Astrocyte (in vitro differentiated cells and primary cell): ENCODE results near the gene DYNLT2. TPM values are rescaled to one million over a fixed set of nuclear protein-coding genes. Genes with fewer than 3 reads are reported as not detected.

Experiments
- DNase-seq: peaks from one replicate; pipeline ENCODE4 v3.0.0-alpha.2; 2010; ENCODE audit warnings: low read depth
- FAIRE-seq: peaks from 2 replicates; lab custom pipeline; 2011; peaks lifted over from hg19 to GRCh38; lab: Jason Lieb, UNC
- H2AFZ ChIP-seq: 2 replicates; pipeline ENCODE4 v1.6.0; 2012; ENCODE audit warnings: low read depth, low read length, inconsistent platforms
- H3K27ac ChIP-seq: 2 replicates; pipeline ENCODE4 v1.5.1; 2011; ENCODE audit warnings: low read depth, low read length, inconsistent platforms
- H3K27me3 ChIP-seq: 2 replicates; pipeline ENCODE4 v1.6.0; 2011; ENCODE audit warnings: low read length, inconsistent platforms; ENCODE audit not compliant: insufficient read depth
- H3K36me3 ChIP-seq: 2 replicates; pipeline ENCODE4 v1.5.1; 2011; ENCODE audit warnings: low read length, inconsistent platforms; ENCODE audit not compliant: insufficient read depth
- H3K4me1 ChIP-seq: 2 replicates; pipeline ENCODE4 v1.5.1; 2011; ENCODE audit warnings: low read length, inconsistent platforms; ENCODE audit not compliant: insufficient read depth
- H3K4me2 ChIP-seq: 2 replicates; pipeline ENCODE4 v1.6.0; 2012; ENCODE audit warnings: low read length, inconsistent platforms
- H3K4me3 ChIP-seq: 2 replicates; pipeline ENCODE4 v1.5.1; 2011; ENCODE audit warnings: low read depth, mild to moderate bottlenecking, low read length, inconsistent platforms; ENCODE audit not compliant: insufficient read depth
- H3K79me2 ChIP-seq: 2 replicates; pipeline ENCODE4 v1.6.0; 2012; ENCODE audit warnings: mild to moderate bottlenecking, low read length, inconsistent platforms; ENCODE audit not compliant: insufficient read depth
- H3K9ac ChIP-seq: 2 replicates; pipeline ENCODE4 v1.6.0; 2012; ENCODE audit warnings: mild to moderate bottlenecking, low read length, inconsistent platforms
- H3K9me3 ChIP-seq: 2 replicates; pipeline ENCODE4 v1.5.1; 2012; ENCODE audit warnings: low read depth, mild to moderate bottlenecking, low read length, inconsistent platforms; ENCODE audit not compliant: insufficient read depth
- H4K20me1 ChIP-seq: 2 replicates; pipeline ENCODE4 v1.6.0; 2012; ENCODE audit warnings: low read length, inconsistent platforms; ENCODE audit not compliant: insufficient read depth
- H3K27ac Mint-ChIP-seq: one replicate; pipeline ENCODE4 v1.8.0; 2021; ENCODE audit warnings: mild to moderate bottlenecking, mixed read lengths; ENCODE audit not compliant: unreplicated experiment
- H3K27me3 Mint-ChIP-seq: one replicate; pipeline ENCODE4 v1.8.0; 2021; ENCODE audit warnings: low read depth, mixed read lengths; ENCODE audit not compliant: unreplicated experiment
- H3K36me3 Mint-ChIP-seq: one replicate; pipeline ENCODE4 v1.8.0; 2021; ENCODE audit warnings: low read depth, mixed read lengths; ENCODE audit not compliant: unreplicated experiment
- H3K4me1 Mint-ChIP-seq: one replicate; pipeline ENCODE4 v1.8.0; 2021; ENCODE audit warnings: low read depth, mixed read lengths; ENCODE audit not compliant: unreplicated experiment
- H3K4me3 Mint-ChIP-seq: one replicate; pipeline ENCODE4 v1.8.0; 2021; ENCODE audit warnings: mild to moderate bottlenecking, moderate library complexity, mixed read lengths; ENCODE audit not compliant: unreplicated experiment
- H3K9me3 Mint-ChIP-seq: one replicate; pipeline ENCODE4 v1.8.0; 2021; ENCODE audit warnings: mild to moderate bottlenecking, mixed read lengths; ENCODE audit not compliant: unreplicated experiment
- CTCF ChIP-seq: IDR thresholded peaks from 2 replicates; pipeline ENCODE4 v1.5.1; 2011; ENCODE audit warnings: low read depth, mild to moderate bottlenecking, inconsistent platforms, low read length, moderate library complexity; ENCODE audit not compliant: insufficient read depth
- EZH2 ChIP-seq: IDR thresholded peaks from 2 replicates; pipeline ENCODE4 v1.6.1; 2012; ENCODE audit warnings: mild to moderate bottlenecking, low read length, inconsistent platforms; ENCODE audit not compliant: insufficient read depth
- total RNA-seq: library from RNA; stranded (reverse); gene quantifications from 2 replicates; pipeline ENCODE4 v1.2.1, GENCODE V29; 2021

The DYNLT2 gene
- total RNA-seq, 1 donor from 2014 or later: 1.0 TPM

- Mint-ChIP-seq H3K4me3 (no peak overlapping the region), H3K36me3 (peaks cover 20% of the 10 kb centered on the region), H3K27me3 (no peaks in the 10 kb centered on the region), H3K4me1 (peaks cover 2% of the 10 kb centered on the region), H3K27ac (no peak overlapping the region), H3K9me3 (peaks cover 2% of the 10 kb centered on the region)
- Histone ChIP-seq H3K9me3 (no peaks in the 10 kb centered on the region), H3K36me3 (peaks cover 3% of the 10 kb centered on the region), H2AFZ (no peak overlapping the region), H3K79me2 (no peaks in the 10 kb centered on the region), H3K4me2 (no peak overlapping the region), H4K20me1 (no peaks in the 10 kb centered on the region), H3K27me3 (no peaks in the 10 kb centered on the region), H3K27ac (no peak overlapping the region), H3K4me3 (no peak overlapping the region), H3K4me1 (peaks cover 7% of the 10 kb centered on the region), H3K9ac (no peak overlapping the region)
- TF ChIP-seq EZH2: no peak
- TF ChIP-seq CTCF: no peak
- no peak for DNase-seq
- FAIRE-seq: no peak
These were observed 27.3 kb upstream of the DYNLT2 start for GRCh38 chr6:169778646-169779045.

DNA sequence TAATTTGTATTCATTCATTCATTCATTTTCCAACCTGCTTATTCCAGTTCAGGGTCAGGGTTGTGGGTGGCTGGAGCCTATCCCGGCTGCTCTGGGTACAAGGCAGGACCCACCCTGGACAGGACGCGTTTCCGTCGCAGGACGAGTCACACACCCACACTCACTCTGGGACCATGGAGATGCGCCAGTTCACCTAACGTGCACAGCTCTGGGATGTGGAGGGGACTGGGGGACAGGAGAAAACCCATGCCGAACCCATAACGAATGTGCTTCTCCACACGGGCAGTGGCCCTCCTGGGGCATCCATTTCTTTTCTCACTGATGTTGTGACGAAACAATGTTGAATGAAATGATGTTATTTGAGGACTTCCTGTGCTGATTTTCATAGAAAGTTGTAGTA lies 26.5 kb upstream of the DYNLT2 start:
- H3K9me3 Mint-ChIP-seq: no peaks in the 10 kb centered on the region
- Histone ChIP-seq H3K36me3 (peaks cover 3% of the 10 kb centered on the region), H3K4me3 (no peak overlapping the region), H2AFZ (no peak overlapping the region), H3K79me2 (no peaks in the 10 kb centered on the region), H3K9me3 (no peaks in the 10 kb centered on the region), H3K4me2 (no peak overlapping the region), H3K27ac (no peak overlapping the region), H3K9ac (no peak overlapping the region), H3K4me1 (peaks cover 7% of the 10 kb centered on the region), H4K20me1 (no peaks in the 10 kb centered on the region), H3K27me3 (no peaks in the 10 kb centered on the region)
- H3K27me3 Mint-ChIP-seq: no peaks in the 10 kb centered on the region
- H3K4me3 Mint-ChIP-seq: no peak overlapping the region
- H3K36me3 Mint-ChIP-seq: peaks cover 13% of the 10 kb centered on the region
- no peaks in the 10 kb centered on the region for H3K4me1 Mint-ChIP-seq
- H3K27ac Mint-ChIP-seq: no peak overlapping the region
- no peak for TF ChIP-seq EZH2
- no peak for FAIRE-seq
- no peak for DNase-seq

- H3K36me3 Mint-ChIP-seq: peaks cover 11% of the 10 kb centered on the region
- no peaks in the 10 kb centered on the region for H3K27me3 ChIP-seq
- no peaks in the 10 kb centered on the region for H3K4me1 Mint-ChIP-seq
- H3K4me3 Mint-ChIP-seq: no peak overlapping the region
- H3K4me2 ChIP-seq: no peak overlapping the region
- no peaks in the 10 kb centered on the region for H4K20me1 ChIP-seq
- H3K79me2 ChIP-seq: no peaks in the 10 kb centered on the region
- H3K9ac ChIP-seq: no peak overlapping the region
- no peaks in the 10 kb centered on the region for H3K9me3 Mint-ChIP-seq
- H3K27me3 Mint-ChIP-seq: no peaks in the 10 kb centered on the region
- H3K27ac ChIP-seq: no peak overlapping the region
- no peak for FAIRE-seq
- H3K36me3 ChIP-seq: peaks cover 3% of the 10 kb centered on the region
- DNase-seq: no peak
- no peaks in the 10 kb centered on the region for H3K9me3 ChIP-seq
- no peak overlapping the region for H3K27ac Mint-ChIP-seq
- no peak overlapping the region for H2AFZ ChIP-seq
- TF ChIP-seq EZH2: no peak
- TF ChIP-seq CTCF: no peak
- H3K4me3 ChIP-seq: no peak overlapping the region
- H3K4me1 ChIP-seq: peaks cover 7% of the 10 kb centered on the region
These were observed 25.0 kb upstream of the DYNLT2 start for GRCh38 chr6:169776379-169776778.
